K562 (cell line): ENCODE data around the gene DAB2. TPM values are rescaled to one million over a fixed set of nuclear protein-coding genes. Genes with fewer than 3 reads are reported as not detected.

Source experiments
- BCL6 ChIP-seq: fragments of 250-450 bp; sonication (Bioruptor Pico); IDR thresholded peaks from 2 replicates; pipeline ENCODE4 v1.4.0; 2020
- CBFA2T3 ChIP-seq: fragments of 450-650 bp; IDR thresholded peaks from 2 replicates; pipeline ENCODE4 v1.6.1; 2017
- CCNT2 ChIP-seq: IDR thresholded peaks from 2 replicates; pipeline ENCODE4 v1.6.1; 2011; ENCODE audit warnings: borderline replicate concordance, low read depth, mild to moderate bottlenecking, moderate library complexity, mixed read lengths, low read length; ENCODE audit not compliant: insufficient read length; ENCODE audit errors: extremely low read depth
- COPS2 ChIP-seq: fragments of 450-650 bp; conservative IDR thresholded peaks from 2 replicates; pipeline ENCODE4 v1.6.1; 2016; ENCODE audit warnings: mild to moderate bottlenecking, moderate library complexity
- CXXC5 ChIP-seq: fragments of 250-450 bp; sonication (Bioruptor Pico); IDR thresholded peaks from 2 replicates; pipeline ENCODE4 v1.8.0; 2022; ENCODE audit warnings: inconsistent platforms, mild to moderate bottlenecking, moderate library complexity
- ETV5 ChIP-seq: sonication (generic); formaldehyde crosslinking; IDR thresholded peaks from 2 replicates; pipeline ENCODE4 v1.4.0; 2020; ENCODE audit warnings: low read depth, mild to moderate bottlenecking, missing genetic modification reagents
- FOXK2 ChIP-seq, 2 experiments: fragments of 450-650 bp; IDR thresholded peaks in 1 of 2; conservative IDR thresholded peaks in 1 of 2; 2 replicates each; pipeline ENCODE4 v1.6.1; 2016; ENCODE audit warnings: low read depth in 2 of 2, mild to moderate bottlenecking in 1 of 2
- GTF2F1 ChIP-seq: IDR thresholded peaks from 2 replicates; pipeline ENCODE4 v1.6.1; 2011; ENCODE audit warnings: low read depth, low read length, improper control_type of control experiment
- HMG20A ChIP-seq: fragments of 450-650 bp; formaldehyde crosslinking; conservative IDR thresholded peaks from 2 replicates; pipeline ENCODE4 v1.4.0; 2020; ENCODE audit warnings: mild to moderate bottlenecking, mixed read lengths
- JUND ChIP-seq, 2 experiments: IDR thresholded peaks; 2 replicates in 1 of 2; 3 replicates in 1 of 2; pipeline ENCODE4 v1.6.1; 2011; ENCODE audit warnings: borderline replicate concordance in 2 of 2, low read depth in 2 of 2, low read length in 2 of 2, improper control_type of control experiment in 1 of 2, missing biosample characterization in 1 of 2, missing genetic modification characterization in 1 of 2, missing genetic modification reagents in 1 of 2
- LARP7 ChIP-seq: fragments of 450-650 bp; IDR thresholded peaks from 2 replicates; pipeline ENCODE4 v1.6.1; 2016
- MXI1 ChIP-seq: IDR thresholded peaks from 2 replicates; pipeline ENCODE4 v1.6.1; 2011; ENCODE audit warnings: low read depth, mild to moderate bottlenecking, improper control_type of control experiment, low read length
- NR4A1 ChIP-seq, 2 experiments: fragments of 250-450 bp in 1 of 2; fragments of 450-650 bp in 1 of 2; sonication (Bioruptor Pico) in 1 of 2; IDR thresholded peaks; 2 replicates each; pipeline versions ENCODE4 v1.4.0 to v1.6.1; 2016 to 2020; ENCODE audit warnings: mild to moderate bottlenecking in 2 of 2, missing compliant biosample characterization in 1 of 2, missing genetic modification characterization in 1 of 2, moderate library complexity in 1 of 2
- RBM39 ChIP-seq: fragments of 200-400 bp; formaldehyde crosslinking; optimal IDR thresholded peaks from 2 replicates; pipeline ENCODE3; 2018; ENCODE audit warnings: low read depth, low read length
- RCOR1 ChIP-seq, 2 experiments: IDR thresholded peaks; 2 replicates each; pipeline ENCODE4 v1.6.1; 2012; ENCODE audit warnings: low read depth in 2 of 2, low read length in 2 of 2, borderline replicate concordance in 1 of 2, improper control_type of control experiment in 1 of 2
- RUNX1 ChIP-seq: sonication (generic); IDR thresholded peaks from 2 replicates; pipeline ENCODE4 v1.6.1; 2016; ENCODE audit warnings: antibody characterized with exemption, low read depth
- SMC3 ChIP-seq: conservative IDR thresholded peaks from 2 replicates; pipeline ENCODE4 v1.6.1; 2011; ENCODE audit warnings: low read depth, low read length, improper control_type of control experiment; ENCODE audit not compliant: insufficient read depth
- SRSF7 ChIP-seq: fragments of 200-400 bp; formaldehyde crosslinking; optimal IDR thresholded peaks from 2 replicates; pipeline ENCODE3; 2017; ENCODE audit warnings: mild to moderate bottlenecking, low read depth, low read length
- XRCC4 ChIP-seq: IDR thresholded peaks from one replicate; pipeline ENCODE4 v1.6.1; 2011; ENCODE audit not compliant: insufficient read depth, insufficient read length; ENCODE audit errors: extremely low read depth
- ZC3H4 ChIP-seq: sonication (generic); formaldehyde crosslinking; IDR thresholded peaks from 2 replicates; pipeline ENCODE4 v1.9.0; 2021; ENCODE audit warnings: missing genetic modification reagents, borderline replicate concordance
- ZNF184 ChIP-seq: sonication (generic); formaldehyde crosslinking; IDR thresholded peaks from 2 replicates; pipeline ENCODE4 v1.5.0; 2020; ENCODE audit warnings: missing genetic modification reagents
- ZNF583 ChIP-seq: fragments of 250-450 bp; sonication (Bioruptor Pico); IDR thresholded peaks from 2 replicates; pipeline ENCODE4 v1.4.0; 2020
- polyA plus RNA-seq, 8 experiments: library from polyadenylated mRNA; depleted of rRNA in 4 of 8; stranded (reverse) in 5 of 8; unstranded in 3 of 8; fragments of >200 nt; fragmentation: Nextera tagmentation in 2 of 8; fragmentation: Illumina TruSeq in 1 of 8; extraction: Ambion mirVana in 2 of 8; extraction: Trizol in 1 of 8; gene quantifications; 2 replicates each; pipeline versions ENCODE4 v1.2.1 to v1.2.3, GENCODE V29; 2011 to 2014; ENCODE audit warnings: inconsistent platforms in 1 of 8, missing spikeins in 1 of 8
- total RNA-seq, 7 experiments: library from RNA; depleted of rRNA in 6 of 7; stranded (reverse); fragments of >200 nt in 6 of 7; fragmentation: Illumina TruSeq in 2 of 7; extraction: Trizol in 2 of 7; gene quantifications; 2 replicates each; pipeline versions ENCODE4 v1.2.1 to v1.2.3, GENCODE V29; 2011 to 2021; ENCODE audit warnings: low replicate concordance in 1 of 7
- TF ChIP-seq, protein P1 (sequence below): fragments of 450-650 bp; formaldehyde crosslinking; IDR thresholded peaks from 2 replicates; pipeline ENCODE4 v1.4.0; 2020; ENCODE audit warnings: mild to moderate bottlenecking, moderate library complexity
- TF ChIP-seq, protein P2 (sequence below): fragments of 450-650 bp; IDR thresholded peaks from 2 replicates; pipeline ENCODE4 v1.6.1; 2017; ENCODE audit warnings: mild to moderate bottlenecking, moderate library complexity
- TF ChIP-seq, protein P3 (sequence below): sonication (generic); IDR thresholded peaks from 2 replicates; pipeline ENCODE4 v1.6.1; 2016

DAB2 gene
- total and polyA plus RNA-seq, 9 of the 15 experiments (the other 6 are each of a cell fraction or from before 2014, with no cell fraction given): 6.6 to 29.9 (median 24.1) TPM

DNA sequence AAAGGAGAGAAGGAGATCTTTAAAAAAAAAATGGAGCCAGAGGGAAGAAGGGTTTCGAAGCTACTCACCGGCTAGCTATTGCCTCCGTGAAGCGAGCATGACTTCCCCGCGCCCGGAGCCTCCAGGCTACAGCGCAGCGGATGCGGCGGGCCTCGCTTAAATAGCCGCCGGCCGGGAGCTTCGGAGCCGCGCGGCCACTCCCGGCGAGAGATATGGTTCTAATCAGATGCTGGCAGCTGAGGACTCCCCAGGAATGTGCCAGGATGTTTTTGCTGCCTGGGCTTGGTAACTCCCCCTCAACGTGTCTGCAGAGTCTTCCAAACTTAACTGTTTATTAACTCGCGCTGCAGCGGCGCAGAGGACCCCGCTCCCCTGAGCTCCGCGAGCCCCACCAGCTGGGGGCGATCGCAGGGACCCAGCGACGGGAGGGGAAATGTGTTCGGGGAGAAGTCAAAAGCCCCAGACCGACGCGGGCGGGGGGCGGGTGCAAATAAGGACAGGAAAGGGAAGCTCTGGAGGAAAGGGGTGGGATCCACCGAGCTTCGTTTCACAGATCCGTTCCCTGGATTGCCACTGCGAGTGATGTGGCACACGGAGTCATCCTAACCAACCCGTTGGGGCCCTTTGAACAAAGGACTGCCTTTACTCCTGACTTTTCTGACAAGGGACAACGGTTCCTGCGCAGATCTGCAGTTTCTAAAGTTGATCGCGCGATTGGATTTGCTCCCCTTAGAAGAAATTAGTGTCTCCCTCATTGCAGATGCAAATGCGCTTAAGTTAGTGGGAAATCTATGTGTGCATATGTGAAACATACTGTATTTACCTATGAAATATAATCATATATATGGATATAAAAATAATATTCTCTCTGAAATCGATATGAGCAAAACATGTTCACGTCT is at the start of gene DAB2 (continued):
- TF ChIP-seq, protein P1, sequence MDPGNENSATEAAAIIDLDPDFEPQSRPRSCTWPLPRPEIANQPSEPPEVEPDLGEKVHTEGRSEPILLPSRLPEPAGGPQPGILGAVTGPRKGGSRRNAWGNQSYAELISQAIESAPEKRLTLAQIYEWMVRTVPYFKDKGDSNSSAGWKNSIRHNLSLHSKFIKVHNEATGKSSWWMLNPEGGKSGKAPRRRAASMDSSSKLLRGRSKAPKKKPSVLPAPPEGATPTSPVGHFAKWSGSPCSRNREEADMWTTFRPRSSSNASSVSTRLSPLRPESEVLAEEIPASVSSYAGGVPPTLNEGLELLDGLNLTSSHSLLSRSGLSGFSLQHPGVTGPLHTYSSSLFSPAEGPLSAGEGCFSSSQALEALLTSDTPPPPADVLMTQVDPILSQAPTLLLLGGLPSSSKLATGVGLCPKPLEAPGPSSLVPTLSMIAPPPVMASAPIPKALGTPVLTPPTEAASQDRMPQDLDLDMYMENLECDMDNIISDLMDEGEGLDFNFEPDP (CRISPR knock-in tag): no peak
- TF ChIP-seq ETV5 (CRISPR knock-in tag) (peak; percentile 64; the same call in 1 of the 2 replicates), GTF2F1 (no peak), MXI1 (0 out of 2 replicates have a peak, but pooled peaks have one; percentile 7), RBM39 (no peak), JUND (IDR thresholded peaks at IDR 0.05; ENCODE audit: borderline replicate concordance, low read depth, low read length) (peak; percentile 50), JUND (tag; IDR thresholded peaks at IDR 0.05; ENCODE audit: borderline replicate concordance, low read depth, low read length) (no peak; the same call in 2 of the 3 replicates), HMG20A (no peak), XRCC4 (no peak), FOXK2 (conservative IDR thresholded peaks at IDR 0.05 in 1 of 2, IDR thresholded peaks at IDR 0.05 in 1 of 2; ENCODE audit: low read depth in 2 of 2) (no peak; a peak in 1 of 4 replicates), SMC3 (no peak), CBFA2T3 (peak; percentile 88), SRSF7 (no peak), COPS2 (no peak), LARP7 (no peak), ZC3H4 (CRISPR knock-in tag) (no peak), RUNX1 (0 out of 2 replicates have a peak, but pooled peaks have one; percentile 21), CXXC5 (CRISPR knock-in tag) (peak; percentile 97), BCL6 (CRISPR knock-in tag) (no peak), NR4A1 (CRISPR knock-in tag; IDR thresholded peaks at IDR 0.05) (no peak), NR4A1 (tag; IDR thresholded peaks at IDR 0.05) (peak; percentile 72; the same call in 1 of the 2 replicates), RCOR1 (IDR thresholded peaks at IDR 0.05; ENCODE audit: borderline replicate concordance in 1 of 2, low read depth in 2 of 2, low read length in 2 of 2) (peak in 1 of 2 experiments; percentile 75; a peak in 2 of 4 replicates), ZNF184 (CRISPR knock-in tag) (no peak), ZNF583 (no peak), CCNT2 (peak; percentile 97)
- TF ChIP-seq, protein P2, sequence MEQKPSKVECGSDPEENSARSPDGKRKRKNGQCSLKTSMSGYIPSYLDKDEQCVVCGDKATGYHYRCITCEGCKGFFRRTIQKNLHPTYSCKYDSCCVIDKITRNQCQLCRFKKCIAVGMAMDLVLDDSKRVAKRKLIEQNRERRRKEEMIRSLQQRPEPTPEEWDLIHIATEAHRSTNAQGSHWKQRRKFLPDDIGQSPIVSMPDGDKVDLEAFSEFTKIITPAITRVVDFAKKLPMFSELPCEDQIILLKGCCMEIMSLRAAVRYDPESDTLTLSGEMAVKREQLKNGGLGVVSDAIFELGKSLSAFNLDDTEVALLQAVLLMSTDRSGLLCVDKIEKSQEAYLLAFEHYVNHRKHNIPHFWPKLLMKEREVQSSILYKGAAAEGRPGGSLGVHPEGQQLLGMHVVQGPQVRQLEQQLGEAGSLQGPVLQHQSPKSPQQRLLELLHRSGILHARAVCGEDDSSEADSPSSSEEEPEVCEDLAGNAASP: peak; percentile 89
- TF ChIP-seq, protein P3, sequence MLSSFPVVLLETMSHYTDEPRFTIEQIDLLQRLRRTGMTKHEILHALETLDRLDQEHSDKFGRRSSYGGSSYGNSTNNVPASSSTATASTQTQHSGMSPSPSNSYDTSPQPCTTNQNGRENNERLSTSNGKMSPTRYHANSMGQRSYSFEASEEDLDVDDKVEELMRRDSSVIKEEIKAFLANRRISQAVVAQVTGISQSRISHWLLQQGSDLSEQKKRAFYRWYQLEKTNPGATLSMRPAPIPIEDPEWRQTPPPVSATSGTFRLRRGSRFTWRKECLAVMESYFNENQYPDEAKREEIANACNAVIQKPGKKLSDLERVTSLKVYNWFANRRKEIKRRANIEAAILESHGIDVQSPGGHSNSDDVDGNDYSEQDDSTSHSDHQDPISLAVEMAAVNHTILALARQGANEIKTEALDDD: peak; percentile 54
